SIG-M5 treated with dmso at 0.1 percent for 504 hours (cell line): Measurements from ENCODE around the gene PGGT1B.
A peak's percentile ranks its signal among the peaks of the same experiment; 100 is the strongest.

Source experiments
- DNase-seq: peaks from one replicate; lab custom pipeline; 2025; ENCODE audit not compliant: unreplicated experiment; lab: John Stamatoyannopoulos, UW

Gene PGGT1B

GRCh38 chr5:115262321-115263077 lies at the start of gene PGGT1B:
Gene PGGT1B, minus strand, starts transcription at chr5:115262877. Its CDS starts 26 bp downstream, at chr5:115262851.
- peak; percentile 90 for DNase-seq

- peak; percentile 59 for DNase-seq
Measured at GRCh38 chr5:115309751-115310370, 47.2 kb upstream of the PGGT1B start.

- DNase-seq = no peak
Measured at GRCh38 chr5:115308815-115309214, 46.1 kb upstream of the PGGT1B start.

- DNase-seq = peak; percentile 26
Measured at GRCh38 chr5:115306011-115306536, 43.4 kb upstream of the PGGT1B start.

- DNase-seq = no peak
Measured at GRCh38 chr5:115304496-115304895, 41.8 kb upstream of the PGGT1B start.

GRCh38 chr5:115298811-115299210 lies 36.1 kb upstream of the PGGT1B start:
- no peak for DNase-seq

- DNase-seq = no peak
Measured at GRCh38 chr5:115297031-115297430, 34.4 kb upstream of the PGGT1B start.

- peak; percentile 69 for DNase-seq
Measured at GRCh38 chr5:115296124-115297022, 33.7 kb upstream of the PGGT1B start, which contains the start of gene CCDC112. Gene CCDC112, minus strand, starts transcription at chr5:115296654. Its CDS starts 111 bp downstream, at chr5:115296543.

GRCh38 chr5:115295777-115296123 lies 33.1 kb upstream of the PGGT1B start:
- DNase-seq = no peak

- DNase-seq = no peak
Measured at GRCh38 chr5:115291397-115291796, 28.7 kb upstream of the PGGT1B start.

GRCh38 chr5:115289104-115289503 lies 26.4 kb upstream of the PGGT1B start:
- peak; percentile 63 for DNase-seq

GRCh38 chr5:115284021-115284420 lies 21.3 kb upstream of the PGGT1B start:
- DNase-seq = no peak

GRCh38 chr5:115282131-115282530 lies 19.5 kb upstream of the PGGT1B start:
- no peak for DNase-seq

GRCh38 chr5:115274584-115274983 lies 11.9 kb upstream of the PGGT1B start:
- peak; percentile 81 for DNase-seq

- DNase-seq = no peak
Measured at GRCh38 chr5:115272297-115272958, 9.8 kb upstream of the PGGT1B start.

- peak; percentile 78 for DNase-seq
Measured at GRCh38 chr5:115271295-115272050, 8.8 kb upstream of the PGGT1B start.

- DNase-seq = no peak
Measured at GRCh38 chr5:115267617-115268016, 4.9 kb upstream of the PGGT1B start.

- no peak for DNase-seq
Measured at GRCh38 chr5:115265220-115265619, 2.5 kb upstream of the PGGT1B start.

GRCh38 chr5:115264786-115265185 lies 2.1 kb upstream of the PGGT1B start:
- DNase-seq = no peak

- DNase-seq = no peak
Measured at GRCh38 chr5:115263078-115263380, 352 bp upstream of the PGGT1B start.
